ENCODE measurements around the gene MMP20.

DNA sequence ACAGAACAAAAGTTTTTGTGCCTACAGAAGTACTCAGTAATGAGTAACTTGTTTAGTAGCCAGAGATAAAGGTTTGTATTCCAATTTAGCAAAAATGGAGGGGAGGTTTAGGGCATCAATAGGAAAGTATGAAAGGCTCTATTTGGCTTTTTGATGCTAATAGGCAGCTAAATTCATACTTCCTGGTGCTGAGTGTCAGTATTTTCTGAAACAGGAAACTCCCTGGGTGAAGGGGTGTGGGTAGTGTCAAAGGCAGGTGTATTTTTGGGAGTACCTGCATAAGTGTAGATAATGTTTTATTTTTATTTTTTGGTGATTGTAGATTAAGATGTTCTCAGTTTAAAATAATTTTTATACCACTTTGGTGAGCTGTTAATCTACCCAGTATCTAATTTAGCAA lies 65.3 kb downstream of the MMP20 start:
- TF ChIP-seq CTCF (IDR thresholded peaks at IDR 0.05 in 4 of 5, conservative IDR thresholded peaks at IDR 0.05 in 1 of 5) (no peak), POLR2A (IDR thresholded peaks at IDR 0.05) (no peak)

Measured in gastrocnemius medialis (tissue), 4 donors.